HCT116 (cell line): Measurements from ENCODE around the gene AHI1. TPM values are rescaled to one million over a fixed set of nuclear protein-coding genes. Genes with fewer than 3 reads are reported as not detected.

ENCODE experiments used
- ATAC-seq: fragments of 200-7000 bp; cut with Tn5 transposase; 2 replicates; pipeline ENCODE4 v1.9.1; 2020; ENCODE audit warnings: mild to moderate bottlenecking, moderate library complexity
- BruUV-seq: library from RNA; stranded (reverse); fragments of 400-500 nt; replicated peaks from 2 replicates; lab custom pipeline; 2021; lab: Mats Ljungman, UMichigan
- CTCF ChIA-PET: fragments of 300-600 bp; sonication (Branson Sonifier 250); formaldehyde crosslinking; loops from one replicate; lab custom pipeline; 2021; ENCODE audit warnings: antibody characterized with exemption; lab: Charles Lee
- POLR2A ChIA-PET: fragments of 300-600, 350-600 bp; sonication (Branson Sonifier 250); formaldehyde crosslinking; loops from one replicate; lab custom pipeline; 2021; ENCODE audit warnings: antibody characterized with exemption; lab: Charles Lee
- RAD21 ChIA-PET, 2 experiments: fragments of 300-600 bp; sonication (Branson Sonifier 250); formaldehyde crosslinking; loops; one replicate each; lab custom pipeline; 2023; ENCODE audit warnings: low total read pairs in 2 of 2; ENCODE audit not compliant: uncharacterized antibody in 2 of 2, unreplicated experiment in 2 of 2, low non-redundant PET in 1 of 2; lab: Charles Lee
- DNase-seq: peaks from one replicate; pipeline ENCODE4 v3.0.0-alpha.2; 2010; ENCODE audit warnings: low read depth, low spot score
- H2AFZ ChIP-seq: fragments of 200-600 bp; shearing (Covaris generic), sonication (generic); 2 replicates; pipeline ENCODE4 v1.6.1; 2017; ENCODE audit warnings: low read depth, mixed run types, mixed read lengths, antibody characterized with exemption, low read length; ENCODE audit not compliant: poor library complexity, severe bottlenecking
- H3K27ac ChIP-seq: 2 replicates; pipeline ENCODE4 v1.5.1; 2012; ENCODE audit warnings: low read depth, low read length
- H3K27me3 ChIP-seq: fragments of 200-600 bp; sonication (generic); 2 replicates; pipeline ENCODE4 v1.6.1; 2016; ENCODE audit warnings: mixed run types, low read length, mixed read lengths; ENCODE audit not compliant: insufficient read depth
- H3K36me3 ChIP-seq, 2 experiments: fragments of 200-500 bp in 1 of 2; fragments of 200-600 bp in 1 of 2; sonication (Bioruptor generic) in 1 of 2; sonication (generic) in 1 of 2; 2 replicates each; pipeline versions ENCODE4 v1.5.1 to v1.6.1; 2014 to 2016; ENCODE audit warnings: low read length in 2 of 2, inconsistent platforms in 1 of 2, mixed read lengths in 1 of 2, mixed run types in 1 of 2; ENCODE audit not compliant: insufficient read depth in 2 of 2, control insufficient read depth in 1 of 2
- H3K4me1 ChIP-seq, 2 experiments: fragments of 200-600 bp in 1 of 2; sonication (generic) in 1 of 2; 2 replicates each; pipeline versions ENCODE4 v1.5.1 to v1.6.1; 2012 to 2017; ENCODE audit warnings: low read length in 2 of 2, inconsistent platforms in 1 of 2, mild to moderate bottlenecking in 1 of 2, mixed read lengths in 1 of 2, mixed run types in 1 of 2, moderate library complexity in 1 of 2; ENCODE audit not compliant: insufficient read depth in 2 of 2, control insufficient read depth in 1 of 2
- H3K4me2 ChIP-seq: fragments of 200-600 bp; sonication (generic); 2 replicates; pipeline ENCODE4 v1.6.1; 2017; ENCODE audit warnings: mixed run types, low read length, mixed read lengths
- H3K4me3 ChIP-seq, 2 experiments: fragments of 200-600 bp in 1 of 2; sonication (generic) in 1 of 2; replicated peaks in 1 of 2; 2 replicates each; pipeline ENCODE4 v1.5.1; 2011 to 2016; ENCODE audit warnings: low read length in 2 of 2, control low read depth in 1 of 2, low read depth in 1 of 2, mild to moderate bottlenecking in 1 of 2, mixed read lengths in 1 of 2, mixed run types in 1 of 2
- H3K79me2 ChIP-seq: fragments of 200-600 bp; sonication (generic); 2 replicates; pipeline ENCODE4 v1.6.1; 2017; ENCODE audit warnings: mild to moderate bottlenecking, mixed run types, low read length, moderate library complexity, mixed read lengths; ENCODE audit not compliant: insufficient read depth
- H3K9ac ChIP-seq: fragments of 200-600 bp; sonication (generic); 2 replicates; pipeline ENCODE4 v1.6.1; 2016; ENCODE audit warnings: low read length, mixed read lengths
- H3K9me2 ChIP-seq: fragments of 200-600 bp; sonication (generic), shearing (Covaris generic); 2 replicates; pipeline ENCODE4 v1.6.1; 2017; ENCODE audit warnings: mixed run types, mild to moderate bottlenecking, moderate library complexity; ENCODE audit not compliant: insufficient read depth
- H3K9me3 ChIP-seq, 2 experiments: fragments of 200-500 bp in 1 of 2; fragments of 200-600 bp in 1 of 2; sonication (Bioruptor generic) in 1 of 2; sonication (generic) in 1 of 2; 2 replicates each; pipeline ENCODE4 v1.6.1; 2014 to 2017; ENCODE audit warnings: low read length in 2 of 2, mixed read lengths in 2 of 2, inconsistent platforms in 1 of 2, low read depth in 1 of 2, mild to moderate bottlenecking in 1 of 2, mixed run types in 1 of 2, moderate library complexity in 1 of 2; ENCODE audit not compliant: control insufficient read depth in 1 of 2, insufficient read depth in 1 of 2
- H4K20me1 ChIP-seq: fragments of 200-600 bp; sonication (generic), shearing (Covaris generic); 2 replicates; pipeline ENCODE4 v1.6.1; 2017; ENCODE audit warnings: mixed run types, mild to moderate bottlenecking, moderate library complexity; ENCODE audit not compliant: insufficient read depth
- ATF3 ChIP-seq: IDR thresholded peaks from 2 replicates; pipeline ENCODE4 v1.6.1; 2012
- CBX3 ChIP-seq: IDR thresholded peaks from 2 replicates; pipeline ENCODE4 v1.6.1; 2012; ENCODE audit warnings: low read depth
- CEBPB ChIP-seq: IDR thresholded peaks from 2 replicates; pipeline ENCODE4 v1.6.1; 2012; ENCODE audit warnings: low read depth
- EGR1 ChIP-seq: IDR thresholded peaks from 2 replicates; pipeline ENCODE4 v1.6.1; 2012; ENCODE audit warnings: low read depth
- ELF1 ChIP-seq: IDR thresholded peaks from 2 replicates; pipeline ENCODE4 v1.6.1; 2012; ENCODE audit warnings: low read depth, borderline replicate concordance
- FOSL1 ChIP-seq: IDR thresholded peaks from 2 replicates; pipeline ENCODE4 v1.6.1; 2012; ENCODE audit warnings: low read depth
- JUND ChIP-seq: IDR thresholded peaks from 2 replicates; pipeline ENCODE4 v1.6.1; 2012
- POLR2AphosphoS5 ChIP-seq: IDR thresholded peaks from 2 replicates; pipeline ENCODE4 v1.6.1; 2011; ENCODE audit warnings: mild to moderate bottlenecking, low read depth, low read length, moderate library complexity
- SIN3A ChIP-seq: IDR thresholded peaks from 2 replicates; pipeline ENCODE4 v1.6.1; 2012; ENCODE audit warnings: low read depth
- SRF ChIP-seq: IDR thresholded peaks from 2 replicates; pipeline ENCODE4 v1.6.1; 2012; ENCODE audit warnings: low read depth
- TCF7L2 ChIP-seq: IDR thresholded peaks from 2 replicates; pipeline ENCODE4 v1.7.0; 2011; ENCODE audit warnings: borderline replicate concordance, inconsistent platforms; ENCODE audit not compliant: insufficient read depth, insufficient read length; ENCODE audit errors: extremely low read depth
- YY1 ChIP-seq: IDR thresholded peaks from 2 replicates; pipeline ENCODE4 v1.6.1; 2011; ENCODE audit warnings: low read length, low read depth, moderate library complexity, mild to moderate bottlenecking; ENCODE audit not compliant: insufficient replicate concordance; ENCODE audit errors: extremely low read depth
- ZFX ChIP-seq: fragments of 450-650 bp; IDR thresholded peaks from 2 replicates; pipeline ENCODE4 v1.6.1; 2017
- ZNF274 ChIP-seq: fragments of 200-500 bp; sonication (Bioruptor generic); IDR thresholded peaks from 2 replicates; pipeline ENCODE4 v1.6.1; 2014; ENCODE audit warnings: mild to moderate bottlenecking, low read depth, low read length, inconsistent platforms
- intact Hi-C: fragments of 100-400 bp; cut with micrococcal nuclease; formaldehyde crosslinking; loops from 2 replicates; pipeline ENCODE4 v1.10.0; 2022
- total RNA-seq: library from RNA; stranded (reverse); gene quantifications from one replicate; pipeline ENCODE4 v1.2.1, GENCODE V29; 2021; ENCODE audit not compliant: unreplicated experiment
- TF ChIP-seq, protein P1 (sequence below): IDR thresholded peaks from 2 replicates; pipeline ENCODE4 v1.6.1; 2012
- TF ChIP-seq, protein P2 (sequence below): IDR thresholded peaks from 2 replicates; pipeline ENCODE4 v1.6.1; 2011; ENCODE audit warnings: mild to moderate bottlenecking, low read length, moderate library complexity; ENCODE audit not compliant: insufficient replicate concordance; ENCODE audit errors: extremely low read depth
- TF ChIP-seq, protein P3 (sequence below): IDR thresholded peaks from 2 replicates; pipeline ENCODE4 v1.6.1; 2012; ENCODE audit warnings: low read depth
- TF ChIP-seq, protein P4 (sequence below), 3 experiments: fragments of 200-600 bp in 1 of 3; sonication (generic) in 1 of 3; IDR thresholded peaks in 2 of 3; conservative IDR thresholded peaks in 1 of 3; 2 replicates each; pipeline ENCODE4 v1.5.1; 2012 to 2017; ENCODE audit warnings: low read depth in 2 of 3, low read length in 2 of 3, antibody characterized with exemption in 1 of 3, borderline replicate concordance in 1 of 3, control low read depth in 1 of 3, mild to moderate bottlenecking in 1 of 3, mixed read lengths in 1 of 3, mixed run types in 1 of 3, moderate library complexity in 1 of 3; ENCODE audit not compliant: insufficient read depth in 1 of 3

AHI1 gene
- total RNA-seq, 1 experiment from 2014 or later, result 29.6 TPM

DNA sequence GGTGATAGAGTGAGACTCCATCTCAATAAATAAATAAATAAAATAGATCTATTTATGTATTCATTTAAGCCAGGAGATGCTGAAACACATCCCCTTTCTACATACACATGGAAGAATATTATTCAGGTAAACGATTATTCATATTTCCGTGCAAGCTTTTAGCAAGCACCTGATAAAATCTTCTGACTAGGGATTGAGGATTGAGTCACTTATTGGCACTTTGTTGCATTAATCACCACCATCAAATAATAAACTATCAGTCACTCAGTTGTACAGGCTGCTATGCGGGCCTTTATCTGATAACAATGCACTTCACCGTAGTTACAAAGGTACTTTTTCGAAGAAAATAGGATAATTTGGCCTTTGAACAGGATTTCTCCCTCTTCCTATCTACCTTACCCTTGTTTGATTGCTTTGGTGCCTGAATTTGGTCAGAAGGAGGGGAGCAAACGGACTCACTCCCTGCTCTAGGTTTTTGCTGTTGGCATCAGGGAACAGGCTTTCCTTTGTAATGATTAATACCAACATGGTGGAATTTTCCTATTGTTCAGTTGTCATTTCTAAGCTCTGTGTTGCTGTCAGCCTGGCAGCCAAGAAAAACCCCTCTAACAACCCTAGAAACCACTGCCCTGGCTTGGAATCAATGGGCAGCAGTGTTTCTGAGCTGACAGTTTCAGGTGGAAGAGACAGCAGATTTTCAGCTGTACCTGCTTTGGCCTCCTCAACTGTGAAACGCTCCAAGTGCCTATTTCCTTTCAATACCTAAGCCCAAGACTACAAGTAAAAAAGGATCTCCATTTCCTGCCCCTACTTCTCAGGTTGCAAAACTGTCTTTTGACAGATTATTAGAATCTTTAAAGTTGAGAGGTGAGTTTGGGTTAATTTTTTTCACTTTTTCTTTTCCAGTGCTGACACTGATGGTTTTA lies 253.4 kb downstream of the AHI1 start:
- Histone ChIP-seq H4K20me1 (no peaks in the 10 kb centered on the region), H3K4me2 (no peak overlapping the region), H3K9me2 (peaks cover 3% of the 10 kb centered on the region; the same call in 1 of the 2 replicates), H3K27ac (no peak overlapping the region), H3K36me3 (no peaks in the 10 kb centered on the region), H3K27me3 (no peaks in the 10 kb centered on the region), H3K9ac (no peak overlapping the region), H3K9me3 (no peaks in the 10 kb centered on the region), H3K4me1 (no peaks in the 10 kb centered on the region), H3K79me2 (no peaks in the 10 kb centered on the region), H3K4me3 (no peak overlapping the region), H2AFZ (no peak overlapping the region)
- intact Hi-C loops, result no loop called here
- POLR2A ChIA-PET, result no interaction called here
- CTCF ChIA-PET, result no interaction called here
- BruUV-seq, result no TSS peak
- DNase-seq, result no peak
- no peak for ATAC-seq
- RAD21 ChIA-PET, result no interaction called here
- TF ChIP-seq, protein P1, sequence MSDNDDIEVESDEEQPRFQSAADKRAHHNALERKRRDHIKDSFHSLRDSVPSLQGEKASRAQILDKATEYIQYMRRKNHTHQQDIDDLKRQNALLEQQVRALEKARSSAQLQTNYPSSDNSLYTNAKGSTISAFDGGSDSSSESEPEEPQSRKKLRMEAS, result no peak
- TF ChIP-seq SRF (no peak), CEBPB (no peak), EGR1 (no peak), CBX3 (no peak), YY1 (no peak), SIN3A (no peak), ELF1 (no peak), FOSL1 (no peak), POLR2AphosphoS5 (no peak), ATF3 (no peak), ZFX (no peak), ZNF274 (no peak), TCF7L2 (no peak), JUND (no peak)
- TF ChIP-seq, protein P2, sequence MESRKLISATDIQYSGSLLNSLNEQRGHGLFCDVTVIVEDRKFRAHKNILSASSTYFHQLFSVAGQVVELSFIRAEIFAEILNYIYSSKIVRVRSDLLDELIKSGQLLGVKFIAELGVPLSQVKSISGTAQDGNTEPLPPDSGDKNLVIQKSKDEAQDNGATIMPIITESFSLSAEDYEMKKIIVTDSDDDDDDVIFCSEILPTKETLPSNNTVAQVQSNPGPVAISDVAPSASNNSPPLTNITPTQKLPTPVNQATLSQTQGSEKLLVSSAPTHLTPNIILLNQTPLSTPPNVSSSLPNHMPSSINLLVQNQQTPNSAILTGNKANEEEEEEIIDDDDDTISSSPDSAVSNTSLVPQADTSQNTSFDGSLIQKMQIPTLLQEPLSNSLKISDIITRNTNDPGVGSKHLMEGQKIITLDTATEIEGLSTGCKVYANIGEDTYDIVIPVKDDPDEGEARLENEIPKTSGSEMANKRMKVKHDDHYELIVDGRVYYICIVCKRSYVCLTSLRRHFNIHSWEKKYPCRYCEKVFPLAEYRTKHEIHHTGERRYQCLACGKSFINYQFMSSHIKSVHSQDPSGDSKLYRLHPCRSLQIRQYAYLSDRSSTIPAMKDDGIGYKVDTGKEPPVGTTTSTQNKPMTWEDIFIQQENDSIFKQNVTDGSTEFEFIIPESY, result no peak
- TF ChIP-seq, protein P3, sequence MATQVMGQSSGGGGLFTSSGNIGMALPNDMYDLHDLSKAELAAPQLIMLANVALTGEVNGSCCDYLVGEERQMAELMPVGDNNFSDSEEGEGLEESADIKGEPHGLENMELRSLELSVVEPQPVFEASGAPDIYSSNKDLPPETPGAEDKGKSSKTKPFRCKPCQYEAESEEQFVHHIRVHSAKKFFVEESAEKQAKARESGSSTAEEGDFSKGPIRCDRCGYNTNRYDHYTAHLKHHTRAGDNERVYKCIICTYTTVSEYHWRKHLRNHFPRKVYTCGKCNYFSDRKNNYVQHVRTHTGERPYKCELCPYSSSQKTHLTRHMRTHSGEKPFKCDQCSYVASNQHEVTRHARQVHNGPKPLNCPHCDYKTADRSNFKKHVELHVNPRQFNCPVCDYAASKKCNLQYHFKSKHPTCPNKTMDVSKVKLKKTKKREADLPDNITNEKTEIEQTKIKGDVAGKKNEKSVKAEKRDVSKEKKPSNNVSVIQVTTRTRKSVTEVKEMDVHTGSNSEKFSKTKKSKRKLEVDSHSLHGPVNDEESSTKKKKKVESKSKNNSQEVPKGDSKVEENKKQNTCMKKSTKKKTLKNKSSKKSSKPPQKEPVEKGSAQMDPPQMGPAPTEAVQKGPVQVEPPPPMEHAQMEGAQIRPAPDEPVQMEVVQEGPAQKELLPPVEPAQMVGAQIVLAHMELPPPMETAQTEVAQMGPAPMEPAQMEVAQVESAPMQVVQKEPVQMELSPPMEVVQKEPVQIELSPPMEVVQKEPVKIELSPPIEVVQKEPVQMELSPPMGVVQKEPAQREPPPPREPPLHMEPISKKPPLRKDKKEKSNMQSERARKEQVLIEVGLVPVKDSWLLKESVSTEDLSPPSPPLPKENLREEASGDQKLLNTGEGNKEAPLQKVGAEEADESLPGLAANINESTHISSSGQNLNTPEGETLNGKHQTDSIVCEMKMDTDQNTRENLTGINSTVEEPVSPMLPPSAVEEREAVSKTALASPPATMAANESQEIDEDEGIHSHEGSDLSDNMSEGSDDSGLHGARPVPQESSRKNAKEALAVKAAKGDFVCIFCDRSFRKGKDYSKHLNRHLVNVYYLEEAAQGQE, result no peak
- TF ChIP-seq, protein P4, sequence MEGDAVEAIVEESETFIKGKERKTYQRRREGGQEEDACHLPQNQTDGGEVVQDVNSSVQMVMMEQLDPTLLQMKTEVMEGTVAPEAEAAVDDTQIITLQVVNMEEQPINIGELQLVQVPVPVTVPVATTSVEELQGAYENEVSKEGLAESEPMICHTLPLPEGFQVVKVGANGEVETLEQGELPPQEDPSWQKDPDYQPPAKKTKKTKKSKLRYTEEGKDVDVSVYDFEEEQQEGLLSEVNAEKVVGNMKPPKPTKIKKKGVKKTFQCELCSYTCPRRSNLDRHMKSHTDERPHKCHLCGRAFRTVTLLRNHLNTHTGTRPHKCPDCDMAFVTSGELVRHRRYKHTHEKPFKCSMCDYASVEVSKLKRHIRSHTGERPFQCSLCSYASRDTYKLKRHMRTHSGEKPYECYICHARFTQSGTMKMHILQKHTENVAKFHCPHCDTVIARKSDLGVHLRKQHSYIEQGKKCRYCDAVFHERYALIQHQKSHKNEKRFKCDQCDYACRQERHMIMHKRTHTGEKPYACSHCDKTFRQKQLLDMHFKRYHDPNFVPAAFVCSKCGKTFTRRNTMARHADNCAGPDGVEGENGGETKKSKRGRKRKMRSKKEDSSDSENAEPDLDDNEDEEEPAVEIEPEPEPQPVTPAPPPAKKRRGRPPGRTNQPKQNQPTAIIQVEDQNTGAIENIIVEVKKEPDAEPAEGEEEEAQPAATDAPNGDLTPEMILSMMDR (IDR thresholded peaks at IDR 0.05 in 2 of 3, conservative IDR thresholded peaks at IDR 0.05 in 1 of 3; ENCODE audit: borderline replicate concordance in 1 of 3, insufficient read depth in 1 of 3, low read depth in 2 of 3, low read length in 2 of 3), result no peak
- TF ChIP-seq, all 23 proteins: peak for 0
